AG04450 (cell line): ENCODE data around the gene CABP7. TPM values are rescaled to one million over a fixed set of nuclear protein-coding genes. Genes with fewer than 3 reads are reported as not detected.

Experiments
- CTCF ChIA-PET: fragments of 300-600, 350-600 bp; formaldehyde crosslinking; extraction: SDS; loops from one replicate; lab custom pipeline; 2022; ENCODE audit warnings: antibody characterized with exemption, inconsistent platforms; lab: Charles Lee
- POLR2A ChIA-PET: fragments of 350-600 bp; formaldehyde crosslinking; extraction: SDS; loops from one replicate; lab custom pipeline; 2021; ENCODE audit warnings: antibody characterized with exemption, inconsistent platforms; lab: Yijun Ruan, JAX
- DNase-seq: peaks from one replicate; pipeline ENCODE4 v3.0.0-alpha.2; 2011; ENCODE audit warnings: low read depth, low spot score
- H3K27ac ChIP-seq: one replicate; pipeline ENCODE4 v1.5.1; 2012; ENCODE audit warnings: low read depth, low read length, control low read depth
- H3K27me3 ChIP-seq: one replicate; pipeline ENCODE4 v1.6.0; 2012; ENCODE audit warnings: low read length; ENCODE audit not compliant: control insufficient read depth, insufficient read depth
- H3K4me3 ChIP-seq: 2 replicates; pipeline ENCODE4 v1.5.1; 2011; ENCODE audit warnings: mild to moderate bottlenecking, low read depth, low read length, control low read depth
- H3K9me3 ChIP-seq: 2 replicates; pipeline ENCODE4 v1.5.1; 2012; ENCODE audit warnings: low read length; ENCODE audit not compliant: control insufficient read depth, insufficient read depth
- CTCF ChIP-seq: IDR thresholded peaks from 2 replicates; pipeline ENCODE4 v1.5.1; 2011; ENCODE audit warnings: low read depth, low read length, control low read depth, inconsistent platforms
- polyA plus RNA-seq: library from polyadenylated mRNA; depleted of rRNA; stranded (reverse); fragments of >200 nt; gene quantifications from 2 replicates; pipeline ENCODE4 v1.2.3, GENCODE V29; 2011

The CABP7 gene
- polyA plus RNA-seq, 1 experiment, result not detected

DNA sequence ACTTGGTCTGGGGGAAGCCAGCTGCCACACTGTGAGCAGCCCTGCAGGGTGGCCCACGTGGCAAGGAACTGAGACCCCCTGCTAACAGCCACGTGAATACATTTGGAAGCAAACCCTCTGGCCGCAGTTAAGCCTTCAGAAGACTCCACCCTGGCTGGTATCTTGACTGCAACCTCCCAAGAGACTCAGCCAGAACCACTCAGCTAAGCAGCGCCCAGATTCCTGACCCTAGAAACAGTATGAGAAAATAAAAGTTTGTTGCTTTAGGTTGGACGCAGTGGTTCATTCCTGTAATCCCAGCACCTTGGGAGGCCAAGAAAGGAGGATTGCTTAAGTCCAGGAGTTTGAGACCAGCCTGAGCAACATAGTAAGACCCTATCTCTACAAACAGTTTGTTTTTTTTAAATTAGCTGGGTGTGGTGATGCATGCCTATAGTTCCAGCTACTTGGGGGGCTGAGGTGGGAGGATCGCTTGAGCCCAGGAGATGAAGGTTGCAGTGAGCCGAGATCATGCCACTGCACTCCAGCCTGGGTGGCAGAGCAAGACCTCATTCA, 38.3 kb downstream of the CABP7 start:
- H3K27ac ChIP-seq, result no peak overlapping the region
- no peak for TF ChIP-seq CTCF
- no peaks in the 10 kb centered on the region for H3K9me3 ChIP-seq
- no peak for DNase-seq
- POLR2A ChIA-PET, result no interaction called here
- no peaks in the 10 kb centered on the region for H3K27me3 ChIP-seq
- CTCF ChIA-PET, result no interaction called here
- H3K4me3 ChIP-seq, result no peak overlapping the region

GRCh38 chr22:29758959-29759358, 39.2 kb downstream of the CABP7 start:
- Histone ChIP-seq H3K27me3 (no peaks in the 10 kb centered on the region), H3K9me3 (no peaks in the 10 kb centered on the region), H3K4me3 (no peak overlapping the region), H3K27ac (no peak overlapping the region)
- no peak for DNase-seq
- CTCF ChIA-PET, result no interaction called here
- no peak for TF ChIP-seq CTCF
- POLR2A ChIA-PET, result no interaction called here

DNA sequence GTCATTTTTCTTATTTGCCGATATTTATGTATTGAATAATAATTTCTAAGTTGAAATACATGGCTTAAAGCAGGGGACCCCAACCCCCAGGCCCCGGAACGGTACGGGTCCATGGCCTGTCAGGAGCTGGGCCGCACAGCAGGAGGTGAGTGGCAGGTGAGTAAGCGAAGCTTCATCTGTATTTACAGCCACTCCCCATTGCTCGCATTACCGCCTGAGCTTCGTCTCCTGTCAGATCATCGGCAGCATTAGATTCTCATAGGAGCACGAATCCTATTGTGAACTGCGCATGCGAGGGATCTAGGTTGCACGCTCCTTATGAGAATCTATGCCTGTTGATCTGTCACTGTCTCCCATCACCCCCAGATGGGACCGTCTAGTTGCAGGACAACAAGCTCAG, 42.5 kb downstream of the CABP7 start:
- ChIA-PET CTCF (no interaction called here), POLR2A (interaction anchor here (1.2 kb wide), 1 partner anchor 475 kb away, joined by 3 read pairs; no protein-coding TSS in a partner anchor)
- Histone ChIP-seq H3K9me3 (no peaks in the 10 kb centered on the region), H3K27ac (no peak overlapping the region), H3K27me3 (no peaks in the 10 kb centered on the region), H3K4me3 (no peak overlapping the region)
- DNase-seq, result no peak
- TF ChIP-seq CTCF, result no peak

DNA sequence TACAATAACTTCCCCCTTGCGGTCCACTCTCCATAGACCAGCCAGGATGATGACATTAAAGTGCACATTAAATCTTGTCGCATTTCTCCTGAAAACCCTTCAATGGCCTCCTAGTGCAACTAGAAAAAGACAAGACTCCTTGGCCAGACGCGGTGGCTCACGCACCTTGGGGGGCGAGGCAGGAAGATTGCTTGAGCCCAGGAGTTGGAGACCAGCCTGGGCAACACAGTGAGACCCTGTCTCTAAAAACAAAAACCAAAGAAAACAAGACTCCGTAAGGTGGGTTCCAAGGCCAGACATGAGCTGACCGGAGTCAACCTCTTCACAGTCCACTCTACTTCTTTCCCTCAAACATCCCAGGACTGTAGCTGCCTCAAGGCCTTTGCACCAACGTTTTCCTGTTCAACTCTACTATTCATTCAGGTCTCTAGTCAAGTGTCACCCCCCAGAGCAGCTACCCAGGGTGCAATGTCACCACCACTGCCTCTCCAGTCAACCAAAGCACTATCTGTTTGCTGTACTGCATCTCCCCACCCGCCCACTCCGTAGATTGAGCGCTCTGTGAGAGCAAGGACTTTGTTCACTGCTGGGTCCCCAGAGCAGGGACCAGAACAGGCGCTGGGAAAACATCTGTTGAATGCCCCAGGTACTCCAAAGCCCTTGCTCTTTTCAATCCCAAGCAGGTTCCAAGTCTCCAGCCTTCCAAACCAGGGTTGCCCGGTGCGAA, 46.3 kb downstream of the CABP7 start:
- ChIA-PET POLR2A (interaction anchor here (0.8 to 1.3 kb wide), 4 partner anchors 16 to 117 kb away, joined by 3 to 5 read pairs (median 4); no protein-coding TSS in a partner anchor), CTCF (interaction anchor here (1.0 to 1.5 kb wide), 2 partner anchors 77 to 239 kb away, joined by 3 to 5 read pairs; no protein-coding TSS in a partner anchor)
- Histone ChIP-seq H3K27me3 (no peaks in the 10 kb centered on the region), H3K9me3 (no peaks in the 10 kb centered on the region), H3K27ac (no peak overlapping the region), H3K4me3 (peak overlapping the region; percentile 92)
- no peak for DNase-seq
- no peak for TF ChIP-seq CTCF

DNA sequence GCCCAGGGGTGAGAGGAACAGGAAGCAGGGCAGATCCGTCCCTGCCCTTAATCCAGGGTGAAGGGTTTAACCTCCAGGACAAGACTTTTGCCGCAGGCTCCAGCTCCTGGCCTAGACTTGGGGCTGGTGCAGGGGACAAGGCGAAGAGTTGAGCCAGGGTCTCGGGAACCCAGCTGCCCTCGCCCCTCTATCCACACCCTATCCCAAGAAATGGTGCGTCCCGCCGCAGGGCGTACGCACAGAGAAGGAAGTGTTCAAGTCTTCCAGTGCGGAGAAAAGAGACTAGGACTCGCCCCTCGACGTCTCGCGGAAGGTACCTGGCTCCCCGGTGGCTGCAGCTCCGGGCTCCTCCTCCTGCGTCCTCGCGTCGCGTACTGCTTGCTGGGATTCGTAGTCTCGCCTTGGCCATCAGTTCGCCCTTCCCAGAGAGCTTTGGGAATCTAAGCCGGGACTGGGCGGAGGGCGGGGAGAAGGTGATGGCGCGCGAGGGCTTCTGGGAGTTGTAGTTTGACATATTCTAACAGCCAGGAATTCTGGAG, 46.9 kb downstream of the CABP7 start, which contains the start of gene ZMAT5:
ZMAT5 (minus strand) TSS at position 376 of the 539 bp plus-strand sequence. CDS start 18,463 bp downstream, outside the sequence.
- CTCF ChIA-PET, result interaction anchor here (0.7 to 1.5 kb wide), 3 partner anchors 77 to 322 kb away, joined by 3 to 5 read pairs (median 3); no protein-coding TSS in a partner anchor
- Histone ChIP-seq H3K9me3 (no peaks in the 10 kb centered on the region), H3K27me3 (no peaks in the 10 kb centered on the region), H3K4me3 (peak within 1 kb of the TSS; percentile 100), H3K27ac (peak within 1 kb of the TSS; percentile 47)
- POLR2A ChIA-PET, result interaction anchor here (0.8 to 1.3 kb wide), 5 partner anchors 15 to 117 kb away, joined by 3 to 5 read pairs (median 4); no protein-coding TSS in a partner anchor
- no peak for TF ChIP-seq CTCF
- DNase-seq, result peak; percentile 91
